Loucy (cell line): ENCODE measurements around the gene PCDHGA1.

Experiments
- H2AFZ ChIP-seq: fragments of 200-600 bp; sonication (generic); 2 replicates; pipeline ENCODE4 v1.6.0; 2016; ENCODE audit warnings: antibody characterized with exemption, mild to moderate bottlenecking, low read length, moderate library complexity
- H3F3A ChIP-seq: fragments of 200-600 bp; 2 replicates; pipeline ENCODE4 v1.6.0; 2016; ENCODE audit warnings: antibody characterized with exemption, low read depth, mild to moderate bottlenecking
- H3K27me3 ChIP-seq: fragments of 200-600 bp; sonication (generic); 2 replicates; pipeline ENCODE4 v1.6.1; 2014; ENCODE audit warnings: low read length, mild to moderate bottlenecking; ENCODE audit not compliant: insufficient read depth, poor library complexity, severe bottlenecking
- H3K36me3 ChIP-seq: fragments of 200-600 bp; sonication (generic); 2 replicates; pipeline ENCODE4 v1.6.1; 2016; ENCODE audit warnings: low read length; ENCODE audit not compliant: insufficient read depth
- H3K4me1 ChIP-seq: fragments of 200-600 bp; sonication (generic); 2 replicates; pipeline ENCODE4 v1.5.1; 2014; ENCODE audit warnings: low read length, mild to moderate bottlenecking; ENCODE audit not compliant: insufficient read depth, poor library complexity, severe bottlenecking
- H3K4me2 ChIP-seq: fragments of 200-600 bp; sonication (generic); 2 replicates; pipeline ENCODE4 v1.6.0; 2014; ENCODE audit warnings: antibody characterized with exemption, low read length, low read depth, mild to moderate bottlenecking; ENCODE audit not compliant: poor library complexity, severe bottlenecking
- H3K4me3 ChIP-seq: fragments of 200-600 bp; sonication (generic); 2 replicates; pipeline ENCODE4 v1.5.1; 2014; ENCODE audit warnings: low read length, mild to moderate bottlenecking, mixed read lengths; ENCODE audit not compliant: poor library complexity, severe bottlenecking
- H3K79me2 ChIP-seq: fragments of 200-600 bp; sonication (generic); 2 replicates; pipeline ENCODE4 v1.6.1; 2014; ENCODE audit warnings: low read length; ENCODE audit not compliant: insufficient read depth
- H3K9ac ChIP-seq: fragments of 200-600 bp; sonication (generic); 2 replicates; pipeline ENCODE4 v1.6.0; 2014; ENCODE audit warnings: mild to moderate bottlenecking, low read depth, low read length, moderate library complexity; ENCODE audit not compliant: poor library complexity, severe bottlenecking
- H3K9me2 ChIP-seq: fragments of 200-600 bp; sonication (generic); replicated peaks from 2 replicates; pipeline ENCODE4 v1.6.1; 2016; ENCODE audit warnings: low read depth, low read length, mixed read lengths
- H3K9me3 ChIP-seq: fragments of 200-600 bp; sonication (generic); 2 replicates; pipeline ENCODE4 v1.6.1; 2014; ENCODE audit warnings: mild to moderate bottlenecking, antibody characterized with exemption, low read length, low read depth; ENCODE audit not compliant: insufficient read depth
- H4K20me1 ChIP-seq: fragments of 200-600 bp; sonication (generic); 2 replicates; pipeline ENCODE4 v1.6.0; 2014; ENCODE audit warnings: antibody characterized with exemption, low read length, mild to moderate bottlenecking; ENCODE audit not compliant: insufficient read depth, poor library complexity, severe bottlenecking
- CTCF ChIP-seq: fragments of 200-600 bp; sonication (generic); conservative IDR thresholded peaks from 2 replicates; pipeline ENCODE4 v1.5.1; 2014; ENCODE audit warnings: mild to moderate bottlenecking, antibody characterized with exemption, low read length
- EZH2phosphoT487 ChIP-seq: fragments of 200-600 bp; IDR thresholded peaks from 2 replicates; pipeline ENCODE4 v1.6.1; 2018; ENCODE audit warnings: antibody characterized with exemption, mild to moderate bottlenecking, moderate library complexity, borderline replicate concordance

The PCDHGA1 gene

GRCh38 chr5:141529873-141530272 lies 199.6 kb downstream of the PCDHGA1 start:
- H3F3A ChIP-seq, result no peaks in the 10 kb centered on the region
- no peaks in the 10 kb centered on the region for H3K27me3 ChIP-seq
- no peak overlapping the region for H3K4me2 ChIP-seq
- H3K9me2 ChIP-seq, result no peaks in the 10 kb centered on the region
- H3K79me2 ChIP-seq, result no peaks in the 10 kb centered on the region
- no peak overlapping the region for H3K9ac ChIP-seq
- no peaks in the 10 kb centered on the region for H4K20me1 ChIP-seq
- no peaks in the 10 kb centered on the region for H3K9me3 ChIP-seq
- TF ChIP-seq CTCF (no peak), EZH2phosphoT487 (no peak)
- H3K36me3 ChIP-seq, result peaks cover 99% of the 10 kb centered on the region
- no peak overlapping the region for H2AFZ ChIP-seq
- no peaks in the 10 kb centered on the region for H3K4me1 ChIP-seq
- no peak overlapping the region for H3K4me3 ChIP-seq

GRCh38 chr5:141532726-141533125 lies 202.4 kb downstream of the PCDHGA1 start:
- Histone ChIP-seq H2AFZ (no peak overlapping the region), H3F3A (no peaks in the 10 kb centered on the region), H3K79me2 (no peaks in the 10 kb centered on the region), H3K9me2 (no peaks in the 10 kb centered on the region), H3K4me3 (no peak overlapping the region), H3K36me3 (peaks cover 93% of the 10 kb centered on the region), H3K9ac (no peak overlapping the region), H3K4me1 (no peaks in the 10 kb centered on the region), H4K20me1 (no peaks in the 10 kb centered on the region), H3K27me3 (no peaks in the 10 kb centered on the region), H3K4me2 (no peak overlapping the region), H3K9me3 (no peaks in the 10 kb centered on the region)
- TF ChIP-seq CTCF (no peak), EZH2phosphoT487 (no peak)

GRCh38 chr5:141533897-141534296 lies 203.6 kb downstream of the PCDHGA1 start:
- Histone ChIP-seq H3K9me2 (no peaks in the 10 kb centered on the region), H3K9ac (no peak overlapping the region), H3K4me2 (no peak overlapping the region), H3F3A (no peaks in the 10 kb centered on the region), H3K79me2 (no peaks in the 10 kb centered on the region), H4K20me1 (no peaks in the 10 kb centered on the region), H3K4me1 (no peaks in the 10 kb centered on the region), H3K36me3 (peaks cover 82% of the 10 kb centered on the region), H2AFZ (no peak overlapping the region), H3K4me3 (no peak overlapping the region), H3K9me3 (no peaks in the 10 kb centered on the region), H3K27me3 (no peaks in the 10 kb centered on the region)
- no peak for TF ChIP-seq EZH2phosphoT487
- no peak for TF ChIP-seq CTCF
